DMS53 treated with DMSO at 0.1 percent for 48 hours (cell line): Measurements from ENCODE around the gene NKX1-1.
"Not testable (repeated sequence)": the region's sequence is repeated elsewhere in the genome, so short reads cannot be mapped to it uniquely, and the experiment has no call there.

Experiments used
- DNase-seq: peaks from one replicate; lab custom pipeline; 2025; ENCODE audit not compliant: unreplicated experiment; lab: John Stamatoyannopoulos, UW

NKX1-1 gene

DNA sequence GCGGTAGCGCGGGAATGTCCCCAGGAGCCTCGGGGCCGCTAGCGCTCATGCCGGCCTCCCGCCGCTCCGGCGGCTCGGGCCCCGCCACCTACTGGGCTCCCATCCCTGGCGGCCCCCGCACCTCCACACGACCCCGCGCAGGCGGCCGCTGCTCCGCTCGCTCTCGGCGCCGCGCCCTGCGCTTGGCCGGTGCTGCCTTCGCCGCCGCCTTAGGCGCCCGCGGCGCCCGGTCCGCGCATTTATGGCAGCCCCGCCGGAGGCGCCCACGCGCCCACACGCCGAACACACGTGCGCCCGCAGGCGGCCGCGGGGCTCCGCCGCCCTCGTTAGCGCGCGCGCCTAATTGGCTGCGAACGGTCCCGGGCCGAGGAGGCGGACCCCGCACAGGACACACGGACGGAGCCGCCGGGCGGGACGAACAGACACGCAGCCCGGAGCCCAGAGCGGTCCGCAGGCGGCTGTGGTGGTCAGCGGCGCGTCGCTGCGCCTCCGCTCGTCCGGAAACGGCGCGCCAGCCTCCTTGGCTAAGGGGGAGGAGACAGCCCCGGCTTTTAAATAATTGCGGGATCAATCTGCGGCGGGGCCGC, at the start of gene NKX1-1:
TSS of gene NKX1-1 (minus strand) at position 49 of the 587 bp plus-strand sequence. CDS start at position 49, 0 bp downstream.
- no peak for DNase-seq

DNA sequence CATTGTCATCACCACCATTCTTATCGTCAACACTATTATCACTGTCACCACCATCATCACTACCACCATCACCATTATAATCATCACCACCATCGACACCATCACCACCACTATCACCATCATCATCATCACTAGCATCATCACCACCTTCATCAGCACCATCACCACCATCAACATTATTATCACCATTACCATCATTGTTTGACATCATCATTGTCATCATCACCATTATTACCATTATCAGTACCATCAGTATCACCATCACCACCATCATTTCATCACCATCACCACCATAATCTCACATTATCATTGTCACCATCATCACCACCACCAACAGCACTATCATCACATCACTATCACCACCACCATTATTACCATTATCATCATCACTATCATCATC, 47.5 kb upstream of the NKX1-1 start:
- DNase-seq = no peak

GRCh38 chr4:1452431-1453051, 46.3 kb upstream of the NKX1-1 start:
- DNase-seq = no peak

DNA sequence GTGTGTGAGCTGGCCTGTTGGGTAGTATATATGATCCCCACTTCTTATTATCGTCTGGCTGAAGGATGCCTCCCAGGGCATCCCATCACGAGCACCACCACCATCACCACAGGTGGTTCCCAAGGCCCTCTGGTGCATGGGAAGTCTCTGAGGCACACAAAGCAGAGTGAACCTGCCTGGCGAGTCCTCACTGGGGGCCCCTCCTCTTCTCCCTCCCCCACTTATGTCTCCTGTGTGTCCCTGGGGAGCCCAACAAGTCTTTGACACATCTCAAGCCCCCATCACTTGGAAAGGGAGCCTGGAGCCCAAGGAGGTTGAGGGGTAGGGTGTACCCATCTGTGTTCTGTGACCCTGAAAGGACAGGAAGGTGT, 45.5 kb upstream of the NKX1-1 start:
- no peak for DNase-seq

GRCh38 chr4:1451106-1451751, 45.0 kb upstream of the NKX1-1 start:
- no peak for DNase-seq

DNA sequence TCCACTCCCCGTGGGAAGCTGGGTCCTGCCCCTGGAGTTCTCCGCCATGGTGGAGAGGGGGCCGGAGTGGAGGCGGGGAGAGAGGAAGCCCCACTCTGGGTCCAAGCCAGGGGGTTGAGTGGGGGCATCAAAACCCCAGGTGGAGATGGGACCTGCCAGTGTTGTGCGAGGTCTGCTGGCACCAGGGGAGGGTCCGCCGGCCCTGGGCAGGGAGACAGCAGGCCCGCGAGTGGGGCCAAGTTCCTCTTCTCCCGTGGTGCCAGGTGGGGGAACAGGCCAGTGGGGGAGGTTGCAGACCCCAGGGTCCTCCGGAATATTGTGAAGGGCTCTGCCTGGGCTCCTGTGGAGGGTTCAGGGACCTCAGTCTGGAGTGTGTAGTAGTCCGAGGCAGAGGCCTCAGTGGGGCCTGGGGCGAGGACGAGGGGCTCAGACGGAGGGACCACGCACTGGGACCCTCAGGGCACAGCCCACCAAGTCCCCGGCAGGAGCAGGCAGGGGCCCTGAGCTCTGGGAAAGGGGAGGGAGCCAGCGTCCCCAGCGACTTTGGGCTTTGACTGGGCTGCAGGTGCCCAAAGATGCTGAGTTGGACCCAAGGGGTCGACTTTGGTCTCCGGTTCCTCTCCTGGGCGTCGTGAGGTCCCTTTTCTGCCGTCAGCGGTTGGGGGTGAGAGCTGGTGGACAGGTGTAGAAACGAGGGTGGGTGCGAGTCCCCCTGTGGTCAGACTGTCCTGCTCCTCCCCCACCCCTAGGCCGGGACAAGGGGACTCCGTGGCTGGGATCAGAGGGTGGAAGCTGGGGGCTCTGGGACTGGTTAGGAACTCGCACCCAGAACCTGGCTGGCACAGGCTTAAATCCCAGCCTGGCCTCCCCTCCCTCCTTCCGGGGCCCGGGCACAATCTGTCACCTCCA, 43.8 kb upstream of the NKX1-1 start:
- no peak for DNase-seq

DNA sequence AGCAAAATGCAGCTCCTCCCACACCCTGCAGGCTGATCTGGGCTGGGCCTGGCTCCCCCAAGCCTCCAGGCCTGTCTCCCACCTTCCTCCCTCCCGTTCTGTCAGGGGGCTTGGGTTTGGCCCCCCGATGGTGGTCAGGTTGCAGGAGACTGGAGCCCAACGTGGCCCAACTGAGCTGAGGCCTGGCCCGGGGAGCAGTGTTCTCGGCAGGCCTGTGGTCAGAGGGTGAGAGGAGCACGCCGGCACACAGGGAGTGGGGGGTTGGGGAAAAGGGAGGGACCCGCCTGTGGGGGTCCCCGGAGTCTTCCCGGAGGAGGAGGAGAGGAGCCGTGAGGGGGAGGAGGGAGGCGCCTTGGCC, 43.2 kb upstream of the NKX1-1 start:
- no peak for DNase-seq

DNA sequence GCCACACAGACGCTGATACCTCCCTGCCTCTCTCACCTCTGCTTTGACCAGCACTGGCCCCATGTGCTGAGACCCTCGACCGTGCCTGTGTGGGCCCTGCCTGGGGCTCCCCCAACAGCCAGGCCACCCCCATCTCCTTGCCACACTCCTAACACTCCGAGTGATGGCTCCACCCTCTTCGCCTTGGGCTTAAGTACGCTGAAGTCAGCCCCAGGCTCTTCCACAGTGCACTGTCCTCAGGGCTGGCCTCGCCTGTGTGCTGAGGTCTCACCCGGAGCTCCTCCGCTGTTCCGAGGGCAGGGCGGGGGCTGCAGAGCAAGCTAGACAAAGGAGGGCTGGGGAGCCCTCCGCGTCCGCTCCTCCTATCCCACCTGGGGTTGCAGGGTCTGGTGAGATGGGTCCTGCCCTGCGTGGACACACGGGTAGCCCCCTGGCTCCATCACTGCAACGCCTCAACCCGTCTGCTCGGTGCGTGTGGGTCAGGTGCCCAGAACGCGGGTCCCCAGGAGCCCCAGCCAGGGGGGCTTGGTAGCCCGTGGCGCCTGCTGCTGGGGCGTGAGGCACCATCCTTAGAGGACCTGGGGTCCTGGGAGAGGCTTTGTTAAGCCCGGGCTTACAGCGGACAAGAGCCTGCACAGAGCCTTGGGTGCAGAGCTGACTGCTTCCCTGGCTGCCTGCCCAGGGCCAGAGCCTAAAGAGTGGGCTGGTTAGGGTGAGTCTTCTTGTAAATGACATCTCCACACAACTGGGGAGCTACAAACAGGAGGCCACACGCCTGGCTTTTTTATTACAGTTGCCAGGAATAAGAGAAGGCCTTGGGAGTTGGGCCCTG, 42.6 kb upstream of the NKX1-1 start:
- no peak for DNase-seq

DNA sequence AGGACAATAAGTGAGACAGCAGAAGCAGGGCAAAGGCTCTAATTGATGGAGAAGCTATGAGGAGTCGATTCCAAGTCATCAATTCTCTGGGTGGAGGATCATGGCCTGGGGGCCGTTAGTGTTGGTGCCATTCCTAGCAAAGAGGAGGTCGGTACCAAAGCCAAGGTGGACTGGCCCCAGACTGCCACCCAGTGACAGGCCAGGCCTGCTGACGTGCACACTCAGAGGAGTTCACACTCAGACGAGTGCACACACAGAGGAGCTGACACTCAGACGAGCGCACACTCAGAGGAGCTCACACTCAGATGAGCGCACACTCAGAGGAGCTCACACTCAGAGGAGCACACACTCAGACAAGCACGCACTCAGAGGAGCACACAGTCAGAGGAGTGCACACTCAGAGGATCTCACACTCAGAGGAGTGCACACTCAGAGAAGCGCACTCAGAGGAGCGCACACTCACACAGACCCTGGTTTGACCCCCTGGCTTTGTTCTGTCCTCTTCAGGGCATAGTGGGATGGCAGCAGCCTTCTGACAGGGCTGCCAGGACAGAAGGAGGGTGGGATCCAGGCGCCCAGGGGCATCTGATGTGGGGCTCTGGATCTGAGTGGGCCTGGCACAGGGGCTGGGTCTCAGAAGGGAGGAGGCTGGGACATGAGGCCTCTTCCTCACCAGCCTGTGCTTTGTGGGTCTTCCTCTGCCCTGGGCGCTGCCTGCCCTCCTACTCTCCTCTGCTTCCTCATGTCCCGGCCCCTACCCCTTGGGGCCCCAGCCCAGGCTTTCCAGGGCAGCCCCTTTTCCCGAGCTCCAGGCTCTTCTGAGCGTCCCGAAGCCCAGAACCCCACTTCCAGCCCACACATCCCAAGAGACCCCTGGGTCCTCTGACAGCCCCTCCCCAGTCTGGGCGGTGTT, 41.7 kb upstream of the NKX1-1 start:
- no peak for DNase-seq

DNA sequence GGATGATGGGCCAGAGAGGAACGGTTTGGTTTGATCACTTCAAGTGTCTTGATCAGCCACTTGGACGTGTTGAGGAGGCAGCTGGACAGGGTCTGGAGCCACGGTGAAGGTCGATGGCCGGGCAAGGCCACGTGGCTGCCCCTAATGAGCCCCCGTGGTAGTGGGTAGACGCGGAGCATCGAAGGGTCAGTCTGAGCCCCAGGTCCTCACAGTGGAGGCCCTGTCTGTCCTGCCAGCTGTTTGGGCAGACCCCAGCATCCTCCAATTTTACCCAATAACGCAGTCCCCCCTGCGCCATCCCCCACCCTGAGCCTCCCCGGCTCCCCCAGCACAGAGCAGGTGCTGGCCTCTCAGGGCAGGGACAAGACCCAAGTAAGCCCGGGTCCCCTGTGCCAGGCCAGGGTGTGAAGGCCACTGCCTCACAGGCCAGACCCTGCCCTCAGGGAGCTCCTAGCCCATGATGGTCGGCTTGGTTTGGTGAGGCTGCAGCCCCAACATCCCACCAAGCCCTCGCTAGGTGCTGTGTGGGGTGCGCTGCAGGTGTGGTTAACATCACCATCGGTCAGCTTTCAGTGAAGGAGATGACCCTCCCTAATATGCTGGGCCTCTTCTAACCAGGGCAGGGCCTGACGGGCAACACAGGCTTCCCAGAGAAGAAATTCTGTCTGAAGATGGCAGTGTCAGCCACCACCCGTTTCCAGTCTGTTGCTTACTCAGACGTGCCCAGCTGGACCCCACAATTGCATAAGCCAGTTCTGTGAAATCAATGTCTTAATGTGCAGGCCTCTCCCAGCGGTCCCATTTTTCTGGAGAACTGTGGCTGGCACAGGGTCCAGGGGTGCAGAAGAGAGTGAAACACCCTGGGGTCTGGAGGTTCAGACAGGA, 40.5 kb upstream of the NKX1-1 start:
- no peak for DNase-seq

DNA sequence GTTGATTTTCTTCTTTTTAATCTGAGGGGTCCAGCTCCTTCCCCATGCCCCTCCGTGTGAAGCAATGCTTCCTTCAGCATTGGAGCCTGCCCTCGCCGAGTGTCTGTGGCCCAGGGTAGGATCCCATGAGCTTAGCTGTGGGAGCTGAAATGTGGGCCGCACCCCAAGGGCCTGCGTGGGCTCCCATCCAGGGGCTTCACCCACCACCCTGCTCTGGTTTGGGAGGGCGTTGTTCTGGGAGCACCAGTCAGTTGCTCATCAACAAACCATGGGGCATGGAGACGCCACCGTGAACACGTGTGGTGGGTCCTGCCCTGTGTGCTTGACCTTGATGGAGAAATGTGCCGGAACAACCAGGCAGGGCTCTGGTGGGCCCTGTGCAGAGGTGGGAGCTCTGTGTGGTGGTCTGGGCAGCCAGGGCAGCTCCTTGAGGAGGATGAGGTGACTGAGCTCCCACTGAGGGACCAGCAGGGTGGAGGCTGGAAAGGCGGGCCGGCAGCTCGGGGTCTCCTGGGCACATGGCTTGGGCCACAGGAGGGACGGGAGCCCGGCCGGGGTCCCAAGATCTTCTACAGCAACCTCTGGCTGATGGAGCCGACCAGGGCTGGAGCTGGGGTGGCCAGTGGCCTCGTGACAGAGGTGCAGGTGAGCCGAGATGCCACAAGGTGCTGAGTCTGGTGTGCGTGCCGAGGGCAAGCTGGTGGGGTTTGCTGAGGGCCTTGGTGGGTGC, 39.6 kb upstream of the NKX1-1 start:
- no peak for DNase-seq

DNA sequence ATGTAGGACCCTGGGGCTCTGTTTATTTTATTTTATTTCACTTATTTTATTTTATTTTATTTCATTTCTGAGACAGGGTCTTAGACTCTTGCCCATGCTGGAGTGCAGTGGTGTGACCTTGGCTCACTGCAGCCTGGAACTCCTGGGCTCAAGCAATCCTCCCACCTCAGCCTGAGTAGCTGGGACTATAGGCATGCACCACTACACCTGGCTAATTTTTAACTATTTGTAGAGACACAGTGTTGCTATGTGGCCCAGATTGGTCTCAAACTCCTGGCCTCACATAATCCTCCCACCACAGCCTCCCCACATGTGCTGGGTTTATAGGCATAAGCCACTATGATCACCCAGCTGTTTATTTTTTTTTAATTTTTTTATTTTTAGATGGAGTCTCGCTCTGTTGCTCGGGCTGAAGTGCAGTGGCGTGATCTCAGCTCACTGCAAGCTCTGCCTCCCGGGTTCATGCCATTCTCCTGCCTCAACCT, 37.5 kb upstream of the NKX1-1 start:
- DNase-seq = not testable (repeated sequence)

GRCh38 chr4:1427010-1427409, 20.8 kb upstream of the NKX1-1 start:
- no peak for DNase-seq

DNA sequence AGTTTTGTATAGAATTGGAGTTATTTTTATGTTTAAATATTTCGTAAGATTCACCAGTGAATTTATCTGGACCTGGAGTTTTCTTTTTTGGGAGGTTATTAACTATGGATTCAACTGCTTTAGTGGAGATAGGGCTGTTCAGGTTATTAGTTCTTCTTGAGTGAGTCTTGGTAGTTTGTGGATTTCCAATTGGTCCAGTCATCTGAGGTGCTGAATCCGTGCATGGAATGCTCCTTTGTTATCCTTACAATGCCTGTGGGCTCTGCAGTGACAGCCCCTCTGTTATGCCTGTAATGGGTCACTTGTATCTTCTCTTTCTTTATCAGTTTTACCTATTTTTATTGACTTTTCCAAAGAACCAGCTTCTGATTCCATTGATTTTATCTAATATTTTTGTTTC, 15.4 kb upstream of the NKX1-1 start:
- DNase-seq = no peak

DNA sequence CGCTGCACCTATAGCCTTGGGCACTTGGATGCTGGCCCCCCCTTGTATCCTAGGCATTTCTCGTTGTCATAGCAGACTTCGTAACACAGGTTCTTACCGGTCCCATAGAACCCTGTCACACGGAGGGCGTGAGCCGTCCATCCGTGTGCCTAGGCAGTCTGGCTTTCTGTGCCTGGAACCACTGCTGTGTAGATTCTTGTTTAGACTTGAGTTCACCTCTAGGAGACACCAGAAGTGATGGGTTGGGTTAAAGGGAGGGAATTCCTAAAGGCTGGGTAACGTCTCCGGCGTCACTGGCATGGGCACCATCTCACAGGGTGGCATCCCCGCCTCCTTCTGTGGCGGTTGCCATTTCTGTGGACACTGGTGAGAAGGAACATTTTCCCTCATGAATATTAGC, 13.5 kb upstream of the NKX1-1 start:
- DNase-seq = no peak

GRCh38 chr4:1418494-1419285, 12.4 kb upstream of the NKX1-1 start:
- no peak for DNase-seq
